Activated naive CD8-positive, alpha-beta T cell (primary cell): ENCODE data around the gene HOXB3.

ENCODE experiments used
- H3K27ac Mint-ChIP-seq: one replicate; pipeline ENCODE4 v1.8.0; 2021; ENCODE audit warnings: mixed read lengths
- H3K27me3 Mint-ChIP-seq: one replicate; pipeline ENCODE4 v1.8.0; 2021; ENCODE audit warnings: mixed read lengths
- H3K36me3 Mint-ChIP-seq: one replicate; pipeline ENCODE4 v1.8.0; 2021; ENCODE audit warnings: mixed read lengths
- H3K4me1 Mint-ChIP-seq: one replicate; pipeline ENCODE4 v1.8.0; 2021; ENCODE audit warnings: low read depth, mixed read lengths
- H3K4me3 Mint-ChIP-seq: one replicate; pipeline ENCODE4 v1.8.0; 2021; ENCODE audit warnings: mild to moderate bottlenecking, mixed read lengths
- H3K9me3 Mint-ChIP-seq: one replicate; pipeline ENCODE4 v1.8.0; 2021; ENCODE audit warnings: low read depth, mixed read lengths

Gene HOXB3

DNA sequence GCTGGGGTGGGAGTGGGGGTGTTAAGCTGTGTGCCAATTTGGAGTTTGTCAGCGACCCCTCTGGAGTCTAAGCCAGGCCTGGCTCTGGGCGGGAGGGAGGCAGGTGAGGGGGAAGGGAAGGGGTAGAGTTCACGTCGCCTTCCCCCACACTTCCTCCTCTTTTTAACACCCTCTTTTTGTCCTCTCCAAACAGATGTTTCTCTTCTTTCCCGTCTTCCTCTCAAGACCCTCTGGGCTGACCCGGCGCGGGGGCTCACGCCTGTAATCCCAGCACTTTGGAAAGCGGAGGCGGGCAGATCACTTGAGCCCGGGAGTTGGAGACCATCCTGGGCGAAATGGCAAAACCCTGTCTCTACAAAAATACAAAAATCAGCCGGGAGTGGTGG, 62.5 kb downstream of the HOXB3 start:
- Mint-ChIP-seq H3K36me3 (no peaks in the 10 kb centered on the region), H3K27me3 (peaks cover 23% of the 10 kb centered on the region), H3K4me1 (peaks cover 6% of the 10 kb centered on the region), H3K27ac (no peak overlapping the region), H3K4me3 (peak overlapping the region; percentile 70), H3K9me3 (no peaks in the 10 kb centered on the region)

DNA sequence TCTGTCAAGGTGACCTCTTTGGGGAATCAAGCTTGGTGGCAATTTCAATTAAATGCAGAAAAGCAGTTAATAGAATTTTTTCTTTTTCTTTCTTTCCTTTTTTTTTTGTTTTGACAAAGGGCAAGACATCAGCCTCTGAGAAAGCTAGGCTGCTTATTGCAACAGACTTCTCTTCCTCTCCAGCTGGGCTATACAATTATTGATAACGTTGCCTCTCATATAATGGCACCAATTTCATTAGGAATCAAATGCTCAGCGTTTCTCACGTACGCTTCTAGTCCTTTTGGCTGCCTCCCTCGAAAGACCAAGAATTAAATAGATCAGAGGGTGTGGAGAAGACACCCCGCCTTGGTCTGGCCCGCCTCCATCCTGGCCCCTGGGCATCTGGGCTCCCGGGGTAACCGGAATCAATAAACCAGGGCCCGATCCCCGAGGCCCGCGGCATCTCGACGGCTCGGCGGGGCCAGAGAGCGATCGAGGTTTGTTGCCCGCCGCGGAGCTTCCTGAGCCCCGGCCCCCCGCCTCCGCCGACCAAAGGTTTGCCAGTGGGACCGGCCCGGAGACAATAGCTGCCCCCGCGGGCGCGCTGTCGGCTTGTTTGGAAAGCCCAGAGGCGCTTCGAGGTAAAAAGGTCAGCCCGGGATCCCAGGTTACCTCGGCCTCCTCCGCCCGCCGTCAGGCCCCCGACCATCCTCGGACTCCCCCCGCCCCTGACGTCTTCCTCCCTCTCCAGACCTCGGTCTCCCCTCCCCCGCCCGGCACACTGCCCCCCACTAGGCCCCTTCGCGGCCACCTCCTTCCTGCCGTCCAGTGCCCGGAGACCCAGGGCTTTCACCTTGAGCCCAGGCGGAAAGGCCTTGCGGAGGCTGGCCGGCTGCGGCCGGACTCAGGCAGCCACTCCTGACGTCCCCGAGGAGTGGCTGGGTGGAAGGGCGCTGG, 63.2 kb downstream of the HOXB3 start:
- H3K27me3 Mint-ChIP-seq, result peaks cover 25% of the 10 kb centered on the region

DNA sequence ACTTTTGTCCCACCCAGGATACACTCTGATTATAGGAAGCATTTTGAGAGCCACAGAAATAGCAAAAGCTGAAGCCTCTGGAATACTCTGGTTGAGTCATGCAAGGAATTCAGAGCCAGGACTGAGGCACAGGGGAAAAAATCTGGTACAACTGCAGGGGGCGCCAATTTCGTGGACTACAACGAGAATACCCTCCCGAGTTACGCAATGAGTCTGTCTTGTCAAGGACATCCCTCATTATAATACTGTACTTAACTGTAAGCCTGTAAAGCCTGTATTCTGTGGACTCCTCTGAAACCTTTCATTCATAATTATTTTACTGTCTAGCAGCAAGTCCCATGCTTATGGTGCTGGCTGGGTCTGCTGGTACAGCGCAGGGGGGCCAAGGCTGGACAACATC, 67.0 kb downstream of the HOXB3 start:
- H3K4me1 Mint-ChIP-seq, result peaks cover 6% of the 10 kb centered on the region
- H3K27me3 Mint-ChIP-seq, result peaks cover 28% of the 10 kb centered on the region

More for the DNA sequence above, 63.2 kb downstream of the HOXB3 start:
- H3K9me3 Mint-ChIP-seq, result no peaks in the 10 kb centered on the region
- no peaks in the 10 kb centered on the region for H3K36me3 Mint-ChIP-seq
- H3K27ac Mint-ChIP-seq, result no peak overlapping the region
- H3K4me3 Mint-ChIP-seq, result peak overlapping the region; percentile 30
- peaks cover 6% of the 10 kb centered on the region for H3K4me1 Mint-ChIP-seq

DNA sequence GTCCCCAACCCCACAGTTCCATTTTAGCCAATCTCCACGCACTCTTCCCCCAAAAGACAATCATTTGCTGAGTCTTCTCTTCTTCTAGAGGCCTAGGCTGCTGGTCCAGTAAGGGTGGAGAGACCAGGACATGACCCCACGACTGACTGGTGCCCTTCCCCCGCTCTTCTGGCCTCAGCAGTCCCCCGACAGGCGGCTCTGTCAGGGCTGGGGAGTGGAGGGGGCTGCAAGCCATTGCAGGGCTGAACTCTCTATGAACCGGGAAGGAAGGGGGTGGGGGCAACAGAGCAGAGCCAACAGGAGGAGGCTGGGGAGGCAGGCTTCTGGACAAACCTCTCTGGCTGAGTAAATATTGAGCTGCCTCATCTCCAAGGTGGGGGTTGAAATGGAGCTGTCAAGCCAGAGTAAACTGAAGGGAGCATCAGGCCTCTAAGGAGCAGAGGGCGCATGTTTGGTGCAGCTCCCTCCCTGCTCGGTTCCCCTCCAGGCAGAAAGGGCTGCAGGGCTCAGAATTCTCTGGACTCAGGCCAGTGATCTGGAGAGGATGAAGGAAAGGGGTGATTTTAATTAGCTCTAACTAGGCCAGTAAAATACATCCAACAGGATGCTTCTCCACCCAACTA, 67.9 kb downstream of the HOXB3 start:
- Mint-ChIP-seq H3K4me1 (peaks cover 4% of the 10 kb centered on the region), H3K36me3 (no peaks in the 10 kb centered on the region), H3K9me3 (no peaks in the 10 kb centered on the region), H3K27me3 (peaks cover 30% of the 10 kb centered on the region), H3K4me3 (no peak overlapping the region), H3K27ac (no peak overlapping the region)

More for the DNA sequence above, 67.0 kb downstream of the HOXB3 start:
- Mint-ChIP-seq H3K36me3 (no peaks in the 10 kb centered on the region), H3K27ac (no peak overlapping the region), H3K9me3 (no peaks in the 10 kb centered on the region), H3K4me3 (no peak overlapping the region)

- H3K27me3 Mint-ChIP-seq, result peaks cover 23% of the 10 kb centered on the region
Observed at GRCh38 chr17:48520631-48521079, 69.4 kb downstream of the HOXB3 start.

DNA sequence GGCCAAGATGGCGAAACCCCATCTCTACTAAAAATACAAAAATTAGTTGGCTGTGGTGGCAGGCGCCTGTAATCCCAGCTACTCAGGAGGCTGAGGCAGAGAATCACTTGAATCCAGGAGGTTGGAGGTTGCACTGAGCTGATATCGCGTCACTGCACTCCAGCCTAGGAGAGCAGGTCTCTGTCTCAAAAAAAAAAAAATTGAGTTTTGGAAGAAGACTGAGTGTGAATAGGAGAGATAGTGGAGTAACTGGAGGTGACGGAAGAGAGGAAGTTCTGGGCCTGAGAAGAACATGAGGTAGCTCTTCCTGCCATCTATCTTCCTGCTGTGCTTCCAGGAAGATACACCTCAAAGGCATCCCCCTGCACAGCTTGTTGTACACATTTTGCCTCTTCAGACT, 70.6 kb downstream of the HOXB3 start:
- Mint-ChIP-seq H3K27me3 (peaks cover 28% of the 10 kb centered on the region), H3K4me3 (no peak overlapping the region), H3K36me3 (no peaks in the 10 kb centered on the region), H3K9me3 (no peaks in the 10 kb centered on the region), H3K27ac (no peak overlapping the region), H3K4me1 (peaks cover 1% of the 10 kb centered on the region)

More at GRCh38 chr17:48520631-48521079, 69.4 kb downstream of the HOXB3 start:
- no peak overlapping the region for H3K4me3 Mint-ChIP-seq
- no peaks in the 10 kb centered on the region for H3K36me3 Mint-ChIP-seq
- no peak overlapping the region for H3K27ac Mint-ChIP-seq
- no peaks in the 10 kb centered on the region for H3K9me3 Mint-ChIP-seq
- H3K4me1 Mint-ChIP-seq, result no peaks in the 10 kb centered on the region

DNA sequence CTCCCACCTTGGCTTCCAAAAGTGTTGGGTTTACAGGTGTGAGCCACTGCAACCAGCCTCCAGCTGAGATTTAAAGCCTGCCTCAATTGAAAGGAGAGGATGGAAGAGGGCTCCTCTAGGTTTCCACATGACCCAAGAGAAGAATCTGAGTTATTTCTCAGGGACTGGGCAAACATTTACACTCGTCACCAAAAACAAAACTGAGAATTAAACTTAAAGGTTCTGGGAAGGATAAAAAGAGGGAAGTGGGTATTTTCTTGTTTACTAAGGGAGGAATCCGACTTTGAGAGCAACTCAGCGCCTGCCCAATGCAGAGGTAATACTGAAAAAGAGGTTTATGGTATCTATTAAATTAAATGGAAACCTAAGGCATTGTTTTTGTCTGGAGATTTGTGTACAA, 72.6 kb downstream of the HOXB3 start:
- H3K27ac Mint-ChIP-seq, result no peak overlapping the region
- peaks cover 10% of the 10 kb centered on the region for H3K4me1 Mint-ChIP-seq
- H3K27me3 Mint-ChIP-seq, result peaks cover 18% of the 10 kb centered on the region
- no peaks in the 10 kb centered on the region for H3K9me3 Mint-ChIP-seq
- peaks cover 2% of the 10 kb centered on the region for H3K36me3 Mint-ChIP-seq
- H3K4me3 Mint-ChIP-seq, result no peak overlapping the region

DNA sequence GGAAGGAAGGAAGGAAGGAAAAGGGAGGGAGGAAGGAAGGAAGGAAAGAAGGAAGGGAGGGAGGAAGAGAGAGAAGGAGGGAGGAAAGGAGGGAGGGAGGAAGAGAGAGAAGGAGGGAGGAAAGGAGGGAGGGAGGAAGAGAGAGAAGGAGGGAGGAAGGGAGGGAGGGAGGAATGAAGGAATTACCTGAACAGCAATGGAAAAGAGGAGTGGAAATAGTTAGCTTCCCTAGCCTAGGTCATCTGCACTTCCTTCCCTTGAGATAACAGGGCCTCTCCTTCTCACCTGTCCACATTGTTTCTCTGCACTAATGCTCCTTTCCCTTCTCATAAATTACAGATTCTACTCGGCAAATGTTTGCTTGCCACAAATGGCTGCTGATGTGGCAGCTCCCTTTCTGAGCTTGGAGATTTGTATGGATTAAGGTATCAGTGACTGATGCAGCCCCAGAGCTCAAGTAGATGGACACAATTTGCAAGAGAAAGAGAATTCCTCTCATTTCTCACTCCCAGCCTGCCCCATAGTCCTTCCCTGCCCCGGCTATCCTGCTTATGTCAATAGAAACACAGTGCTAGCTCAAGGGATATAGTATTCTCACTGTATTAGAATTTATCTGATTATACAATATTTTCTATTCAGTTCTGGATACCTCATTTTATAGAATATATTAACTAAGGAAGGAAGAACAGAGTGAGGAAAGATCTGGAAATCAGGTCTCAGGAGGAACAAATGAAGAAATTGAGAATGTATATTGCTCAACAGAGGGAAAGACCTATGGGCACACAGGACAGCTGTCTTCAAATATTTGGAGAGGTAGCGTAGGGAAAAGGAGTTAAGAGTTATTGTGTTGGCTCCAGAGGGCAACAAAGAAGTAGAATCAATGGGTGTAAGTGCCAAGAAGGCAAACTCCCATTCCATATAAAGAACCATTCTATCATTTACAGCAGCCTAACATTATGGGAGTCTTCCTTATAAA, 73.8 kb downstream of the HOXB3 start:
- Mint-ChIP-seq H3K4me1 (peaks cover 18% of the 10 kb centered on the region), H3K9me3 (no peaks in the 10 kb centered on the region), H3K36me3 (peaks cover 2% of the 10 kb centered on the region), H3K4me3 (no peak overlapping the region), H3K27ac (no peak overlapping the region), H3K27me3 (peaks cover 16% of the 10 kb centered on the region)

DNA sequence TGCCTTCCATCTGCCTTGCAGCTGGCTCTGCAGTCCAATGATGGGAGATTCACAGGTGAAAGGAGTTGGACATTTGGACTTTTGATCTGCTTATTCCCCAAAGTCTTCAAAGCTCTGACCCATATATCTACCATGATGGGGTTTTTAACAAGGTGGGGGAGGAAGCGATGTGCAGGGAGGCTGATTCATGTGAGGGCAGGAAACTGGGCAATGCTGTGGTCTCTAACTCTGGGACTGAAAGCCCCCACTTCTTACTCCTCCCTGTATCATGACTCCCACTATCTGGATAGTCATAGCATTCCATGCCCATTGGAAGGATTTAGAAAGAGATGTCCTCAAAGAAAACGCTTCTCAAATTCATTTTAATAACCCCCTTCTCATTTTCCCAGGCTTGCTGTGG, 75.6 kb downstream of the HOXB3 start:
- no peaks in the 10 kb centered on the region for H3K9me3 Mint-ChIP-seq
- H3K27ac Mint-ChIP-seq, result no peak overlapping the region
- H3K27me3 Mint-ChIP-seq, result peaks cover 16% of the 10 kb centered on the region
- H3K4me1 Mint-ChIP-seq, result peaks cover 27% of the 10 kb centered on the region
- H3K36me3 Mint-ChIP-seq, result peaks cover 2% of the 10 kb centered on the region
- no peak overlapping the region for H3K4me3 Mint-ChIP-seq

- no peaks in the 10 kb centered on the region for H3K9me3 Mint-ChIP-seq
- H3K27ac Mint-ChIP-seq, result no peak overlapping the region
- peaks cover 16% of the 10 kb centered on the region for H3K27me3 Mint-ChIP-seq
- H3K4me1 Mint-ChIP-seq, result peaks cover 27% of the 10 kb centered on the region
- H3K4me3 Mint-ChIP-seq, result no peak overlapping the region
- peaks cover 2% of the 10 kb centered on the region for H3K36me3 Mint-ChIP-seq
Observed at GRCh38 chr17:48513666-48514455, 76.2 kb downstream of the HOXB3 start.

- Mint-ChIP-seq H3K27ac (no peak overlapping the region), H3K4me1 (peaks cover 27% of the 10 kb centered on the region), H3K9me3 (no peaks in the 10 kb centered on the region), H3K27me3 (peaks cover 20% of the 10 kb centered on the region), H3K36me3 (peaks cover 2% of the 10 kb centered on the region), H3K4me3 (peak overlapping the region; percentile 72)
Observed at GRCh38 chr17:48513097-48513496, 76.9 kb downstream of the HOXB3 start.

DNA sequence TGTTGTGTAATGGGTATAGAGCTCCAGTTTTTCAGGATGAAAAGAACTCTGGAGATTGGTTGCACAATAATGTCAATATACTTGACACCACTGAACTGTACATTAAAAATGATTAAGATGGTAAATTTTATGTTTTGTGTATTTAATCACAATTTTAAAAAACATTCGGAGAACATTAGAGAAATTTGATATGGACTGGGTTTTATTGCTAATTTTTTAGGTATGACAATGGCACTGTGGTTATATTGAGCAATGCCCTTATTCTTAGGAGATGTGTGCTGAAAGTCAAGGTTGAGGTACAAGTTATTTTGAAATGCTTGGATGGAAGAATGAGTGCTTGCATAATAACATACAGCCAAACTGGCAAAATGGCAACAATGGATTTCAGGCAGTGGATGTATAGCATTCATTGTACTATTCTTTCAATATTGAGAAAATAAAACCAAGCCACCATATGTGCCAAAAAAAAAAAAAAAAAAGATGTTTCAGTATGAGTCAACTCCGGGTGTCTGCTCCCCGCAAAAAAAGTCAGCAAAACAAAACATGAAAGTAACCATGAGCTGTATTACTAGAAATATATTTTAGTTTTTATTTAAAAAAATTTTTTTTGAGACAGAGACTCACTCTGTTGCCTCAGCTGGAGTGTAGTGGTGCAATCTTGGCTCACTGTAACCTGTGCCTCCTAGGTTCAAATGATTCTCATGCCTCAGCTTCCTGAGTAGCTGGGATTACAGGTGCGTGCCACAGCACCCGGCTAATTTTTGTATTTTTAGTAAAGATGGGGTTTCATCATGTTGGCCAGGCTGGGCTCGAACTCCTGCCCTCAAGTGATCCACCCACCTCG, 79.1 kb downstream of the HOXB3 start:
- Mint-ChIP-seq H3K27ac (no peak overlapping the region), H3K4me3 (no peak overlapping the region), H3K9me3 (no peaks in the 10 kb centered on the region), H3K4me1 (peaks cover 29% of the 10 kb centered on the region), H3K27me3 (peaks cover 19% of the 10 kb centered on the region), H3K36me3 (peaks cover 2% of the 10 kb centered on the region)

GRCh38 chr17:48510381-48510760, 79.7 kb downstream of the HOXB3 start:
- H3K27ac Mint-ChIP-seq, result no peak overlapping the region
- H3K9me3 Mint-ChIP-seq, result no peaks in the 10 kb centered on the region
- peaks cover 19% of the 10 kb centered on the region for H3K27me3 Mint-ChIP-seq
- peaks cover 35% of the 10 kb centered on the region for H3K4me1 Mint-ChIP-seq
- peaks cover 2% of the 10 kb centered on the region for H3K36me3 Mint-ChIP-seq
- no peak overlapping the region for H3K4me3 Mint-ChIP-seq
